Stimulated activated CD4-positive, alpha-beta T cell treated with anti-CD3 and anti-CD28 coated beads, Interleukin-12 subunit alpha, Interleukin-12 subunit beta, amount 100 ng/mL, for 24 hours (primary cell): ENCODE results near the gene SUCLG1.
A peak's percentile ranks its signal among the peaks of the same experiment; 100 is the strongest.

Experiments used
- DNase-seq, 2 experiments: peaks; one replicate each; pipeline ENCODE4 v3.0.0-alpha.2; 2020; ENCODE audit warnings: low read depth in 2 of 2

The SUCLG1 gene

GRCh38 chr2:84461310-84461709, 2.2 kb upstream of the SUCLG1 start:
- DNase-seq, result no peak

GRCh38 chr2:84460670-84461069, 1.6 kb upstream of the SUCLG1 start:
- DNase-seq, result no peak

- no peak for DNase-seq
Measured at GRCh38 chr2:84459944-84460429, 907 bp upstream of the SUCLG1 start.

GRCh38 chr2:84458551-84459017, 496 bp downstream of the SUCLG1 start:
- peak; percentile 8 for DNase-seq

GRCh38 chr2:84457686-84458085, 1.4 kb downstream of the SUCLG1 start:
- no peak for DNase-seq

GRCh38 chr2:84456156-84456555, 2.9 kb downstream of the SUCLG1 start:
- DNase-seq, result no peak

- no peak for DNase-seq
Measured at GRCh38 chr2:84454581-84454980, 4.5 kb downstream of the SUCLG1 start.

GRCh38 chr2:84452624-84453023, 6.5 kb downstream of the SUCLG1 start:
- DNase-seq, result no peak

- DNase-seq, result no peak
Measured at GRCh38 chr2:84451579-84451978, 7.5 kb downstream of the SUCLG1 start.

- DNase-seq, result no peak
Measured at GRCh38 chr2:84450288-84451227, 8.5 kb downstream of the SUCLG1 start.

- DNase-seq, result no peak
Measured at GRCh38 chr2:84449711-84450110, 9.4 kb downstream of the SUCLG1 start.

- no peak for DNase-seq
Measured at GRCh38 chr2:84449055-84449454, 10.0 kb downstream of the SUCLG1 start.

GRCh38 chr2:84443477-84443876, 15.6 kb downstream of the SUCLG1 start:
- no peak for DNase-seq

- no peak for DNase-seq
Measured at GRCh38 chr2:84442888-84443287, 16.2 kb downstream of the SUCLG1 start.

- no peak for DNase-seq
Measured at GRCh38 chr2:84441505-84441904, 17.6 kb downstream of the SUCLG1 start.

GRCh38 chr2:84441036-84441435, 18.0 kb downstream of the SUCLG1 start:
- DNase-seq, result no peak

- DNase-seq, result no peak
Measured at GRCh38 chr2:84435345-84436025, 23.6 kb downstream of the SUCLG1 start.

- DNase-seq, result no peak
Measured at GRCh38 chr2:84429328-84429727, 29.8 kb downstream of the SUCLG1 start.

- no peak for DNase-seq
Measured at GRCh38 chr2:84427235-84428138, 31.6 kb downstream of the SUCLG1 start.

- no peak for DNase-seq
Measured at GRCh38 chr2:84425310-84425709, 33.8 kb downstream of the SUCLG1 start.

- no peak for DNase-seq
Measured at GRCh38 chr2:84424152-84424551, 34.9 kb downstream of the SUCLG1 start.

GRCh38 chr2:84421791-84422190, 37.3 kb downstream of the SUCLG1 start:
- no peak for DNase-seq
